ENCODE data around the gene TCEAL5.
"Not testable (repeated sequence)": the region's sequence is repeated elsewhere in the genome, so short reads cannot be mapped to it uniquely, and the experiment has no call there.

Gene TCEAL5

GRCh38 chrX:103234869-103235268 is 41.7 kb downstream of the TCEAL5 start:
- no peak overlapping the region for H3K4me3 ChIP-seq (ENCODE audit: low read length)
- TF ChIP-seq CTCF (IDR thresholded peaks at IDR 0.05; ENCODE audit: insufficient read depth, low read depth, low read length, missing control alignments): no peak
- DNase-seq (ENCODE audit: low read depth): no peak

- TF ChIP-seq CTCF (IDR thresholded peaks at IDR 0.05; ENCODE audit: insufficient read depth, low read depth, low read length, missing control alignments): no peak
- DNase-seq (ENCODE audit: low read depth): no peak
- no peak overlapping the region for H3K4me3 ChIP-seq (ENCODE audit: low read length)
Observed at GRCh38 chrX:103233263-103233662, 43.3 kb downstream of the TCEAL5 start.

GRCh38 chrX:103225918-103226317 is 50.6 kb downstream of the TCEAL5 start:
- H3K4me3 ChIP-seq (ENCODE audit: low read length); DNase-seq (ENCODE audit: low read depth): not testable (repeated sequence)
